Inflammatory macrophage (primary cell): Measurements from ENCODE around the gene FAM107B.
"Not testable (repeated sequence)": the region's sequence is repeated elsewhere in the genome, so short reads cannot be mapped to it uniquely, and the experiment has no call there.

Experiments
- DNase-seq, 2 donors: peaks; one replicate each; pipeline ENCODE4 v3.0.0-alpha.2; 2020 to 2022

Gene FAM107B

GRCh38 chr10:14661818-14662217, 112.9 kb downstream of the FAM107B start:
- no peak for DNase-seq

- peak in 1 of 2 donors; percentile 18 for DNase-seq
Measured at GRCh38 chr10:14660831-14661230, 113.9 kb downstream of the FAM107B start.

GRCh38 chr10:14659626-14660196, 115.0 kb downstream of the FAM107B start:
- DNase-seq = peak; percentile 91 to 95

- not testable (repeated sequence) for DNase-seq
Measured at GRCh38 chr10:14659137-14659536, 115.6 kb downstream of the FAM107B start.

GRCh38 chr10:14658331-14659127, 116.2 kb downstream of the FAM107B start:
- DNase-seq = peak; percentile 26 to 32

GRCh38 chr10:14656052-14656730, 118.5 kb downstream of the FAM107B start:
- peak; percentile 7 to 48 for DNase-seq

GRCh38 chr10:14654821-14655382, 119.8 kb downstream of the FAM107B start:
- DNase-seq = no peak

GRCh38 chr10:14653271-14654161, 121.2 kb downstream of the FAM107B start:
- peak; percentile 31 to 53 for DNase-seq

- no peak for DNase-seq
Measured at GRCh38 chr10:14652816-14653215, 121.9 kb downstream of the FAM107B start.

- DNase-seq = no peak
Measured at GRCh38 chr10:14652067-14652466, 122.6 kb downstream of the FAM107B start.

GRCh38 chr10:14649739-14650138, 125.0 kb downstream of the FAM107B start:
- DNase-seq = no peak

GRCh38 chr10:14648946-14649345, 125.8 kb downstream of the FAM107B start:
- no peak for DNase-seq

- peak; percentile 73 to 83 for DNase-seq
Measured at GRCh38 chr10:14648005-14648765, 126.5 kb downstream of the FAM107B start.

GRCh38 chr10:14645239-14645960, 129.3 kb downstream of the FAM107B start:
- no peak for DNase-seq

- no peak for DNase-seq
Measured at GRCh38 chr10:14639637-14640036, 135.1 kb downstream of the FAM107B start.

GRCh38 chr10:14635043-14635710, 139.5 kb downstream of the FAM107B start:
- DNase-seq = peak; percentile 36 to 46

- peak; percentile 69 to 79 for DNase-seq
Measured at GRCh38 chr10:14634572-14634971, 140.1 kb downstream of the FAM107B start.

GRCh38 chr10:14625765-14626525, 148.8 kb downstream of the FAM107B start:
- DNase-seq = peak; percentile 25 to 59

GRCh38 chr10:14625192-14625631, 149.5 kb downstream of the FAM107B start:
- DNase-seq = no peak
